GM21515 (cell line): ENCODE measurements around the gene DAPK1.

Source experiments
- ATAC-seq: cut with Tn5 transposase; IDR thresholded peaks from one replicate; pipeline ENCODE4 v1.9.1; 2021; ENCODE audit not compliant: unreplicated experiment

Gene DAPK1

DNA sequence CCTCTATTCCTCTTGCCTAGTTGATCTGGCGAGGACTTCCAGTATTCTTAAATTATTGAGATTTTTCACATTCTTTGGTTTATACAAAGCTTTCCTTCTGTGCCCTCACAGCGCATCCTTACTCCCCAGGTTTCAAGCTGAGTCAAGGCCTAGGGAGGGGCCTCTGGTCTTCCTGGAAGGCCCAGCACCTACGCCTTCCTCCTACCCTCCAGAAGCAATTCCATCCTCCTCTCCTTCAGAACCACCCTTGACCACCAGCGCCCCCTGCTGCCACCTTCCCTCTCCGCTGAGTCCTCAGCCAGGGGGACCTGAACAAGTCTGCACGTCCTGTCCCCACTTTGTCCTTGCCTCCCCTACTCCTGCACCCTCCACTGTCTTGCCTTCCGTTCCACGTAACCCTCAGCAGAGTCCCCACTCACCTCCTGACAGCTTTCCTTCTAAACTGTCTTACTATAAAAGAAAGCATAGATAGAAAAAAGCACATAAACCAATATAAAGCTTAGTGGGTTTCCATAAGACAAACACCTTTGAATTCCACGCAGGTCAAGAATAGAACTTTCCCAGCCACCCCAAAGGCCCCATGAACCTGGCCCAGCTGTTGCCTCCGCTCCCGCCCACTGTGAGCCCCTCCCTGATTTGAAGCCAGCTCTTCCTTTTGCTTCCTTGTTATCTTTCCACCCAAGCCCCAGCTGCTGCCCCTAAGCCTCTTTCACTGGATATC, 165.3 kb downstream of the DAPK1 start:
- no peak for ATAC-seq

GRCh38 chr9:87663556-87663955, 165.9 kb downstream of the DAPK1 start:
- no peak for ATAC-seq

DNA sequence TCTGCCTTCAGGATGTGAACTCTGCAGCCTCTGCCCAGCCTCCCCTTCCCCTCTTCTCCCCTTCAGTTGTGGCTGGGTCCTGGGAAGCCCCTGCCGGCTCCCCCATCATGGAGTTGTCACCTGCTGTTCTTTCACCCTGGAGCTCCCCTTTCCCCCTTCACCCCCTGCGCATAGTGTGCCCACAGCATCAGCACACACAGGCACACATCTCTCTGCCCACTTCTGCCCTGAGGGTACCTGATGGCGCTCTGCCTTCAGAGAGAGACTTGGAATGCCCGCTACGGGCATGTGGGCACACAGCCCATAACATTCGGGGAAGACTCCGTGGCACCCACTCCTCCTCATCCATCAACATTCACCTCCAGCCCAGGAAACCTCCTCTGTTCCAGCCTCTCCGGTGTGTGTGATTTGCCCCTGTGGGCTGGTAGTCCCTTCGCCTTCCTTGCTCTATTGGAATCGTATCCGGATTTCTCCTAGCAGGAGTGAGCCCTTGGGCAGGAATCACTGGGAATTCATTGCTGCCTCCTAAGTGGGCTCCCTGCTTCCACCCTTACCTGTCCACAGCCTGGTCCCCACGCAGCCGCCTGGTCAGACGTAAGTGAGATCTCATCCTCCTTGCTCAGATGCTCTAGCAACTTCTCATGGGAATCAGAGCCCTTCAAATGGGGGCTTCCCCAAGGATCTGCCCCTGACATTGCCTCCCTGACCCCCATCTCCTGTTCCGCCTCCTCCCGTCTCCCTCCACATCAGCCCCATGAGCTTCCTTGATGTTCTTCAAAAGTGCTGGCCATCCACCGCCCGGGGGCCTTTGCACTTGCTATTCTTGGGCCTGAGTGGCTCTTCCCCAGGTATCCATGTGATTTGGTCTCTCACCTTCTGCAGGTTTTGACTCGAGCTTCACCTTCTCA, 166.7 kb downstream of the DAPK1 start:
- ATAC-seq, result no peak

DNA sequence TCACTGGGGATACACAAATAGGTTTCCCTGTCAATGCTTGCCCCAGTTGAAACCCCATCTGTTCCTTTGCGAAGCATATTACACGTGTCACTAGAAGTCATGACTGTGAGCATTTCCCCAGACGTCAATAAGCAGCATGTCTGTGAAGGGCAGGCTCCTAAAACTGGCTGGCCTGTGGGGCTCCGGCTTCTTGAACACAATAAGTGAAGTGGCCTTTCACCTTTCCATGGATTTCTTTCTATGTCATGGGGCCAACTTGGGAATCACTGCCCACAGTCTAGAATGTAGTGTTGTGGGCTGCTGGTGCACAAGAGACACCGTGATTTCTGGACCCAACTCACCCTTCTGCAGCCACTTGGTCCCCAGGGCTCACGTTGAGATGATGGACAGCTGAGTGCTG, 167.8 kb downstream of the DAPK1 start:
- no peak for ATAC-seq

DNA sequence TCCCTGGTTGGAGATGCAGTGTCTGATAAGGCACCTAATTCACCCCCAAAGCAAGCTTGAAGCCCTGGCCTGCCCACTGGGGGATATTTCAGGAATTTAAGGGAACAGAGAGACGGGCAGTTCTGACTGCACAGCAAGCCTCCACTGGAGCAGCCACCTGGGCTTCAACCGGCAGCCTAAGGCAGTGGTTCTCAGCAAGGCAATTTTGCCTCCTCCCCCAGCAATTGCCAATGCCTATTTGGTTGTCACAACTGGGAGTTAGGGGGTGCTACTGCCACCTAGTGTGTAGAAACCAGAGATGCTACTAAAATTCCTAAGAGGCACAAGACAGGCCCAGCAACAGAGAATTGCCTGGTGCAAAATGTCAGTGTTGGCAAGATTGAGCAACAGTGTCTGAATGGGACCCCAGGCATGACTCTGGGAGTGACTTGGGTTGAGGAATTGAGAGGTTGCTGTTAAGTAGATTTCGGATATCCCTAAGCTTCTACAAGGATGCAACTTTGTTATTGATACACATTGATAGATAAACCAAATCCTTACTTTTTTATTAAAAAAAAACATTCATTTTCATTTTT, 169.6 kb downstream of the DAPK1 start:
- no peak for ATAC-seq

- no peak for ATAC-seq
Observed at GRCh38 chr9:87668222-87668621, 170.6 kb downstream of the DAPK1 start.

DNA sequence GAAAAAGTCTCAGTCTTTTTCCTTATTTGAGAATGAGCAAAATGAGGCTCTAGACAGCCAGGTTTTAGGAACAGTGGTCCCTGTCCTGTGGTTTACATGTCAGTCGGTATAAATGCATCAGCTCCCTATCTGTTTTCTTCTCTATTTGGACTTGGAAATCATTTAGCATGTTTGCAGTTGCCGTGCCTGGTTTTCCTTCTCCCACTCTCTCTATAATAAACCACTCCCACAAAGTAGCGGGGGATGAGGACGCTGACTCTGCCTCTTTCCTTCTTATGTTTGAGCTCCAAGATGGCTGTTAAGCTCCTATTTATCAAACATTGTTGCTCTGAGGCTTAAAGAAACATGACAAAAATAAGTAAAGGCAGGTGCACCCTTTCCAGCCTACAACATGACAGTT, 171.1 kb downstream of the DAPK1 start:
- no peak for ATAC-seq

DNA sequence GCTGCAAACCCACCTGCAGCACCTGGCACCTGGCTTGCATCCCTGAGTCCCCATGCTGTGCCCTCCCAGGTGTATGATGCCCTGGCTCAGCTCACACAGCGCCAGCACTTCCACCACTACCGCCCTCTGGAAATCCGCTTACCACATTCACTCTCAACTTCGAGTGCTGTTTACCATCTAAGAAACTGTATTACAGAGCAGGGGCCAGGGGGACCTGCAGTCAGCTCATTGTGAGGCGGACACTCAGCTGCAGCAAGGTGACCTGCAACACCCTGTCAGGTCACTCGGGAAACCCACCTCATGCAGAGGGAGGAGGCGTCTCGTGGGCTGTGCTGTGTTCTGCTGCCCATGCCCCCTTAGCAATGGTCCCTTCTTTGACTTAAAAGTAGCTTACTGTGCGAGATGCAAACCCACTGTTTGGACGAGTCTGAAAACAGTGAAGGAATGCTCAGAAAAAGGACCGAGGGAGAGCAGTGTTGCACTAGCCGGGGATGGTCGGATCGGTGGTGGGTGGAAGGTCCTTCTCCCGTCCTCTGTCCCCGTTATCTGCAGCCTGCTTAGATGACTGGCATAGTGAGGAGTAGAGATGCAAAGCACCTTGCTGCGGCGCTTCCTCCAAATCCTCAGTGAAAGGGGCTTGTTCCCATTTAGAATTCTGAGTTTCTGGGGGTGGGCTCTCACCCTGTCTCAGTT, 173.1 kb downstream of the DAPK1 start:
- ATAC-seq, result no peak

- no peak for ATAC-seq
Observed at GRCh38 chr9:87671478-87671877, 173.8 kb downstream of the DAPK1 start.

DNA sequence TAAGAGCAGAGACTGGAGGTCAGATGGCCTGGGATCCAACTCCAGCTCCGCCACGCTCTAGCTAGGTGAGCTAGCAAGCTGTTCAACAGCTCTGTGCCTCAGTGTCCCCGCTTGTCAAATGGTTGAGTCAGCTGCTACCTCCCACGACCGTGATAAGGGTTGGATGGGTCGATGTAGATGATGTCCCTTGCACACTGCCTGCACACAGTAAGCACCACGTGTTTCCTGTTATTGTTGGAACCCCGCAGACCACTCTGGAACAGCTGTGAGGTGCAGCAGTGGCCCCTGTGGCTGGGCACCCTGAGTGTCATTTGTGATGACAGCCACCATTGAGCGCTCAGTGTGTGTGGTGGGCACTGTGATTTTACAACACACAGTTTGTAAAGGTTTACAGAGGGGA, 174.3 kb downstream of the DAPK1 start:
- ATAC-seq, result no peak

DNA sequence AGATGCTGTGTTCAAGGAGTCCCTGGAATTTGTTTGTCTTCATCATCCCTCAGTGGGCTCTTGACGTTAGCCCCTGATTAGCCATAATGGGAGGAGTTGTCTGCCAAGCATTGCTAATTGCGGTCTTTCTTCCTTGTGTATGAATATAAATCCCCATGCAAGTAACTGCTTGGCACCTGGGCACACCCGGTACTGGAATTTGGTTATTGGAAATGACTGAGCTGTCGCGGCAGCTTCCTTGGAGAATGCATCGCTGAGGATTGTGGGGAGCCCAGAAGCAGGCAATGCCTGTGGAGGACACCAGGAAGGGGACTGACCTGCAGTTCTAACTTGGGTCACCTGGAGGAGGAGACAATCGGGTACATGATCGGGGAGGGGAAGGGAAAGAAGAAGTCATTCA, 174.9 kb downstream of the DAPK1 start:
- ATAC-seq, result no peak

- no peak for ATAC-seq
Observed at GRCh38 chr9:87673446-87674120, 175.9 kb downstream of the DAPK1 start.

DNA sequence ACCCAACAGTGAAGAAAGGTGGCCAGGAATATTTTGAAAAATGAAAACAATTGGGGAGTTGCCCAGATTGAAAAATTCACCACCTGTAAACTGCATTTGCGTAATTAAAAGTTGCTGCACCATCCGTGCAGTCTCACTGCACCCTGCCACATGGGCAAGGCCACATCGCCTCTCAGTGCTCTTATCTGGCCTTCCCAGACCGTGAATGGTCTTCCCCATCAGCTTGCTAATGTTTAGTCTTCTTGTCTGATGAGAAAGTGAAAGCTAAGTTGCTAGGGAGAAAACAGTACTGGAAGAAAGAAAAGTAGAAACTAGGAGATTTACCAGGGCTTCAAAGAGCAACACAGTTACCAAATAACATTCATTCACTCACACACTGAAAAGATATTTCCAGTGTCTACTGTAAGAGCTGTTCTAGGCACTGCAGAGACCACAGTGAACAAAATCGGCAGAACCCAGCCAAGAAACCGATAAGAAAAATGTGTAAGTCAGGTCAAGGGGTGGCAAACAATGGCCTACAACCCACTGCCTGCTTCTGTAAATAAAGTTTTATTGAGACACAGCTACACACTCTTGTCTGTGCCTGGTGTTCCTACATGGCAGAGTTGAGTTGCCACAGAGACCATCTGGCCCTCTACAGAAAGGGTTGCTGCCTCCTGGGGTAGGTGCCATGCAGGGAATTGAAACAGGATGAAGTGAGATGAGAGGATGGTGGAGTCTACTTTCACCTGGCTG, 177.1 kb downstream of the DAPK1 start:
- no peak for ATAC-seq

DNA sequence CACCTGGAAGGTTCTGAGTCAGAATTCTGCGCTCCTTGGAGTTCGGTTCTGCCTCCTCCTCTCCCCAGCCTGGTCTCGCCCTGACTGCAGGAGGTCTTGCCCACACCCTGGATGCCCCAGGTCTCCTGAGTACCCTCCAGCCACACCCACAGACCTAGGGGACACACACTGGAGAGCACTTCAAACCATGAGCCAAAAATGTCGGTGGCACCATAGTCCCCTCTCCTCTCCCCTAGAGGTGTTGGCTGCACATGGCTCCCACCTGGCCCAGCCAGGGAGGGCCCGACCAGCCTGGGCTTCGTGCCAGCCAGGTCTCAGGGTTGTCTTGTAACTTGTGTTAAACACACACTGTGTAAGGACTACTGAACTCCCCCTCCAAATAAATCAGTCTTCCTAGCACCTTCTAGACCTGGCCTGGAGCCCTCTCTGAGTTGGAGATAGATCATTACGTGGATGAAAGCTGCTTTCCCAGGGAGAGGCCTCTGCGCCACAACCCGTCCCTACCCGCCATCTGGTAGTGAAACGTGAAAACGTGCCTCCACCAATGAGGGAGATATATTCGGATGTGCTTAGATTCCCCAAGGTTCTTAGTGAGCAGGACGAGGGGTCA, 178.3 kb downstream of the DAPK1 start:
- ATAC-seq, result no peak

- ATAC-seq, result no peak
Observed at GRCh38 chr9:87676976-87677775, 179.5 kb downstream of the DAPK1 start.

DNA sequence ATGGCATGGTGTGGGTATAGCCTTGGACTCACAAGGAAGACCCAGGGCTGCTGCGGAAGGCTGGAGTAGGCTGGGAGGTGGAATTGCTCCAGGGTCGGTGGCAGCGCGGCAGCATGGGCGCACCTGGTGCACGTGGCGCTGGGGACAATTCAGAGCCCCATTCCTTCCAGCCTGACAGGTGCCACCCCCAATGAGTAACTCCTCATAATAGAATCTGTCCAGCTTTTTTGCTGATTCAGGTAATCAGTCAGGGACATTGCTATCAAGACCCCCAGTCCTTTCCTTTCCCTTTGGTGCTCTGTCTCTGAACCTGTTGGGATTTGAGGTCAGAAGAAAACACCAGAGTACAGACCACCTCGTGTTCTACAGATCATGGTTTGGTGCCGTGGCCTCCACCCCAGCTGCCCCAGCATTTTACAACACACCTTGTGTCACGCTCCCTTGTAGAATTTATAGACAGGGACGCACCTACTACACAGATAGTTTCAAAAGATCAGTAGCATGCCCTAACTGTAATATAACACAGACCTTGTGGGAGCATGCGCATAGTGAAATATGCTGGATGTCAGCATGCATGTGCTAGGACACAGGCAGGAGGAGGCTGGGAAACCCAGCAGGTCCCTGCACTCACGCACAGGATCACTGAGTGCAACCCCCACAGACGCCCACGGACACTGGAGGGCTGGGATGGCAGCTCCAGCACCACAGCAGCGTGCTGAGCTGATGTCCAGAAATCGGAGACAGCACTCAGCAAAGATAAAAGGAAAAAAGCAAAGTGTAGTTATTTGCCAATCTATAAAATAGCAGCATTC, 180.3 kb downstream of the DAPK1 start:
- no peak for ATAC-seq

GRCh38 chr9:87678650-87679355, 181.1 kb downstream of the DAPK1 start:
- ATAC-seq, result no peak
